ENCODE measurements around the gene SLC24A3.

GRCh38 chr20:19498756-19499155 lies 286.3 kb downstream of the SLC24A3 start:
- TF ChIP-seq, protein P1, sequence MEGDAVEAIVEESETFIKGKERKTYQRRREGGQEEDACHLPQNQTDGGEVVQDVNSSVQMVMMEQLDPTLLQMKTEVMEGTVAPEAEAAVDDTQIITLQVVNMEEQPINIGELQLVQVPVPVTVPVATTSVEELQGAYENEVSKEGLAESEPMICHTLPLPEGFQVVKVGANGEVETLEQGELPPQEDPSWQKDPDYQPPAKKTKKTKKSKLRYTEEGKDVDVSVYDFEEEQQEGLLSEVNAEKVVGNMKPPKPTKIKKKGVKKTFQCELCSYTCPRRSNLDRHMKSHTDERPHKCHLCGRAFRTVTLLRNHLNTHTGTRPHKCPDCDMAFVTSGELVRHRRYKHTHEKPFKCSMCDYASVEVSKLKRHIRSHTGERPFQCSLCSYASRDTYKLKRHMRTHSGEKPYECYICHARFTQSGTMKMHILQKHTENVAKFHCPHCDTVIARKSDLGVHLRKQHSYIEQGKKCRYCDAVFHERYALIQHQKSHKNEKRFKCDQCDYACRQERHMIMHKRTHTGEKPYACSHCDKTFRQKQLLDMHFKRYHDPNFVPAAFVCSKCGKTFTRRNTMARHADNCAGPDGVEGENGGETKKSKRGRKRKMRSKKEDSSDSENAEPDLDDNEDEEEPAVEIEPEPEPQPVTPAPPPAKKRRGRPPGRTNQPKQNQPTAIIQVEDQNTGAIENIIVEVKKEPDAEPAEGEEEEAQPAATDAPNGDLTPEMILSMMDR (IDR thresholded peaks at IDR 0.05; ENCODE audit: poor library complexity), result no peak
- no peak for TF ChIP-seq EZH2 (IDR thresholded peaks at IDR 0.05; ENCODE audit: borderline replicate concordance)
